ENCODE results near the gene KIN.
"Not testable (repeated sequence)": the region's sequence is repeated elsewhere in the genome, so short reads cannot be mapped to it uniquely, and the experiment has no call there.

GRCh38 chr10:7748637-7749036 lies 39.2 kb downstream of the KIN start:
- TF ChIP-seq, protein P1, sequence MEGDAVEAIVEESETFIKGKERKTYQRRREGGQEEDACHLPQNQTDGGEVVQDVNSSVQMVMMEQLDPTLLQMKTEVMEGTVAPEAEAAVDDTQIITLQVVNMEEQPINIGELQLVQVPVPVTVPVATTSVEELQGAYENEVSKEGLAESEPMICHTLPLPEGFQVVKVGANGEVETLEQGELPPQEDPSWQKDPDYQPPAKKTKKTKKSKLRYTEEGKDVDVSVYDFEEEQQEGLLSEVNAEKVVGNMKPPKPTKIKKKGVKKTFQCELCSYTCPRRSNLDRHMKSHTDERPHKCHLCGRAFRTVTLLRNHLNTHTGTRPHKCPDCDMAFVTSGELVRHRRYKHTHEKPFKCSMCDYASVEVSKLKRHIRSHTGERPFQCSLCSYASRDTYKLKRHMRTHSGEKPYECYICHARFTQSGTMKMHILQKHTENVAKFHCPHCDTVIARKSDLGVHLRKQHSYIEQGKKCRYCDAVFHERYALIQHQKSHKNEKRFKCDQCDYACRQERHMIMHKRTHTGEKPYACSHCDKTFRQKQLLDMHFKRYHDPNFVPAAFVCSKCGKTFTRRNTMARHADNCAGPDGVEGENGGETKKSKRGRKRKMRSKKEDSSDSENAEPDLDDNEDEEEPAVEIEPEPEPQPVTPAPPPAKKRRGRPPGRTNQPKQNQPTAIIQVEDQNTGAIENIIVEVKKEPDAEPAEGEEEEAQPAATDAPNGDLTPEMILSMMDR (IDR thresholded peaks at IDR 0.05) = not testable (repeated sequence)
- not testable (repeated sequence) for TF ChIP-seq POLR2A (IDR thresholded peaks at IDR 0.05)
